ENCODE results near the gene SRSF1.
"Not testable (repeated sequence)": the region's sequence is repeated elsewhere in the genome, so short reads cannot be mapped to it uniquely, and the experiment has no call there.

The SRSF1 gene

GRCh38 chr17:58006924-58007780 lies at the start of gene SRSF1:
Gene SRSF1, minus strand, starts transcription at chr17:58007246. Its CDS starts 109 bp downstream, at chr17:58007137.
- Histone ChIP-seq H3K4me1 (ENCODE audit: control insufficient read depth, insufficient read depth, low read length) (peaks cover 24% of the 10 kb centered on the region), H3K27ac (ENCODE audit: low read depth, low read length) (peak within 1 kb of the TSS; percentile 98), H3K9ac (ENCODE audit: low read length) (peak within 1 kb of the TSS; percentile 100), H3K36me3 (ENCODE audit: control insufficient read depth, insufficient read depth, low read length) (peaks cover 10% of the 10 kb centered on the region), H3K27me3 (ENCODE audit: control insufficient read depth, insufficient read depth, low read length) (no peaks in the 10 kb centered on the region), H3K4me3 (ENCODE audit: low read length) (peak within 1 kb of the TSS; percentile 91)

GRCh38 chr17:58056476-58056875 lies 49.4 kb upstream of the SRSF1 start:
- H3K36me3 ChIP-seq (ENCODE audit: control insufficient read depth, insufficient read depth, low read length): no peaks in the 10 kb centered on the region
- H3K27me3 ChIP-seq (ENCODE audit: control insufficient read depth, insufficient read depth, low read length): no peaks in the 10 kb centered on the region
- no peak overlapping the region for H3K4me3 ChIP-seq (ENCODE audit: low read length)
- no peak overlapping the region for H3K27ac ChIP-seq (ENCODE audit: low read depth, low read length)
- peaks cover 14% of the 10 kb centered on the region for H3K4me1 ChIP-seq (ENCODE audit: control insufficient read depth, insufficient read depth, low read length)
- H3K9ac ChIP-seq (ENCODE audit: low read length): no peak overlapping the region

- H3K4me1 ChIP-seq (ENCODE audit: control insufficient read depth, insufficient read depth, low read length): no peaks in the 10 kb centered on the region
Measured at GRCh38 chr17:58054641-58055040, 47.6 kb upstream of the SRSF1 start.

GRCh38 chr17:58052945-58053715 lies 46.1 kb upstream of the SRSF1 start:
- no peak overlapping the region for H3K27ac ChIP-seq (ENCODE audit: low read depth, low read length)
- H3K4me3 ChIP-seq (ENCODE audit: low read length): no peak overlapping the region
- H3K4me1 ChIP-seq (ENCODE audit: control insufficient read depth, insufficient read depth, low read length): no peaks in the 10 kb centered on the region
- no peaks in the 10 kb centered on the region for H3K36me3 ChIP-seq (ENCODE audit: control insufficient read depth, insufficient read depth, low read length)
- no peak overlapping the region for H3K9ac ChIP-seq (ENCODE audit: low read length)
- no peaks in the 10 kb centered on the region for H3K27me3 ChIP-seq (ENCODE audit: control insufficient read depth, insufficient read depth, low read length)

More at GRCh38 chr17:58054641-58055040, 47.6 kb upstream of the SRSF1 start:
- Histone ChIP-seq H3K36me3 (ENCODE audit: control insufficient read depth, insufficient read depth, low read length) (no peaks in the 10 kb centered on the region), H3K9ac (ENCODE audit: low read length) (no peak overlapping the region), H3K4me3 (ENCODE audit: low read length) (no peak overlapping the region), H3K27me3 (ENCODE audit: control insufficient read depth, insufficient read depth, low read length) (no peaks in the 10 kb centered on the region), H3K27ac (ENCODE audit: low read depth, low read length) (no peak overlapping the region)

- Histone ChIP-seq H3K27me3 (ENCODE audit: control insufficient read depth, insufficient read depth, low read length) (no peaks in the 10 kb centered on the region), H3K36me3 (ENCODE audit: control insufficient read depth, insufficient read depth, low read length) (no peaks in the 10 kb centered on the region), H3K4me1 (ENCODE audit: control insufficient read depth, insufficient read depth, low read length) (no peaks in the 10 kb centered on the region), H3K9ac (ENCODE audit: low read length) (no peak overlapping the region), H3K4me3 (ENCODE audit: low read length) (no peak overlapping the region), H3K27ac (ENCODE audit: low read depth, low read length) (no peak overlapping the region)
Measured at GRCh38 chr17:58052407-58052806, 45.4 kb upstream of the SRSF1 start.

- no peak overlapping the region for H3K9ac ChIP-seq (ENCODE audit: low read length)
- H3K36me3 ChIP-seq (ENCODE audit: control insufficient read depth, insufficient read depth, low read length): no peaks in the 10 kb centered on the region
- H3K27ac ChIP-seq (ENCODE audit: low read depth, low read length): no peak overlapping the region
- no peak overlapping the region for H3K4me3 ChIP-seq (ENCODE audit: low read length)
- H3K4me1 ChIP-seq (ENCODE audit: control insufficient read depth, insufficient read depth, low read length): no peaks in the 10 kb centered on the region
- no peaks in the 10 kb centered on the region for H3K27me3 ChIP-seq (ENCODE audit: control insufficient read depth, insufficient read depth, low read length)
Measured at GRCh38 chr17:58051468-58051867, 44.4 kb upstream of the SRSF1 start.

GRCh38 chr17:58050966-58051365 lies 43.9 kb upstream of the SRSF1 start:
- Histone ChIP-seq H3K27me3 (ENCODE audit: control insufficient read depth, insufficient read depth, low read length) (no peaks in the 10 kb centered on the region), H3K4me3 (ENCODE audit: low read length) (no peak overlapping the region), H3K36me3 (ENCODE audit: control insufficient read depth, insufficient read depth, low read length) (no peaks in the 10 kb centered on the region), H3K9ac (ENCODE audit: low read length) (no peak overlapping the region), H3K4me1 (ENCODE audit: control insufficient read depth, insufficient read depth, low read length) (no peaks in the 10 kb centered on the region), H3K27ac (ENCODE audit: low read depth, low read length) (no peak overlapping the region)

GRCh38 chr17:58049533-58049932 lies 42.5 kb upstream of the SRSF1 start:
- no peaks in the 10 kb centered on the region for H3K36me3 ChIP-seq (ENCODE audit: control insufficient read depth, insufficient read depth, low read length)
- no peak overlapping the region for H3K4me3 ChIP-seq (ENCODE audit: low read length)
- H3K4me1 ChIP-seq (ENCODE audit: control insufficient read depth, insufficient read depth, low read length): no peaks in the 10 kb centered on the region

GRCh38 chr17:58047376-58048150 lies 40.5 kb upstream of the SRSF1 start:
- no peak overlapping the region for H3K9ac ChIP-seq (ENCODE audit: low read length)

More at GRCh38 chr17:58049533-58049932, 42.5 kb upstream of the SRSF1 start:
- no peak overlapping the region for H3K27ac ChIP-seq (ENCODE audit: low read depth, low read length)
- no peak overlapping the region for H3K9ac ChIP-seq (ENCODE audit: low read length)
- no peaks in the 10 kb centered on the region for H3K27me3 ChIP-seq (ENCODE audit: control insufficient read depth, insufficient read depth, low read length)

GRCh38 chr17:58046239-58047094 lies 39.4 kb upstream of the SRSF1 start:
- Histone ChIP-seq H3K27ac (ENCODE audit: low read depth, low read length) (peak overlapping the region; percentile 21), H3K27me3 (ENCODE audit: control insufficient read depth, insufficient read depth, low read length) (no peaks in the 10 kb centered on the region), H3K36me3 (ENCODE audit: control insufficient read depth, insufficient read depth, low read length) (no peaks in the 10 kb centered on the region), H3K4me3 (ENCODE audit: low read length) (no peak overlapping the region), H3K4me1 (ENCODE audit: control insufficient read depth, insufficient read depth, low read length) (no peaks in the 10 kb centered on the region), H3K9ac (ENCODE audit: low read length) (no peak overlapping the region)

More at GRCh38 chr17:58047376-58048150, 40.5 kb upstream of the SRSF1 start:
- H3K27me3 ChIP-seq (ENCODE audit: control insufficient read depth, insufficient read depth, low read length): no peaks in the 10 kb centered on the region
- no peak overlapping the region for H3K27ac ChIP-seq (ENCODE audit: low read depth, low read length)
- H3K4me3 ChIP-seq (ENCODE audit: low read length): no peak overlapping the region
- no peaks in the 10 kb centered on the region for H3K4me1 ChIP-seq (ENCODE audit: control insufficient read depth, insufficient read depth, low read length)
- H3K36me3 ChIP-seq (ENCODE audit: control insufficient read depth, insufficient read depth, low read length): no peaks in the 10 kb centered on the region

- not testable (repeated sequence) for H3K4me3 ChIP-seq (ENCODE audit: low read length); H3K36me3 ChIP-seq (ENCODE audit: control insufficient read depth, insufficient read depth, low read length); H3K27ac ChIP-seq (ENCODE audit: low read depth, low read length); H3K9ac ChIP-seq (ENCODE audit: low read length); H3K27me3 ChIP-seq (ENCODE audit: control insufficient read depth, insufficient read depth, low read length); H3K4me1 ChIP-seq (ENCODE audit: control insufficient read depth, insufficient read depth, low read length)
Measured at GRCh38 chr17:58044256-58044655, 37.2 kb upstream of the SRSF1 start.
